ENCODE measurements around the gene SSBP2. TPM values are rescaled to one million over a fixed set of nuclear protein-coding genes. Genes with fewer than 3 reads are reported as not detected.
"Not testable (repeated sequence)": the region's sequence is repeated elsewhere in the genome, so short reads cannot be mapped to it uniquely, and the experiment has no call there.

Gene SSBP2
- polyA plus RNA-seq, 3 donors from 2014 or later = 28.4 to 90.8 (median 34.2) TPM

- H3K4me1 Mint-ChIP-seq = peaks cover 9 to 22% of the 10 kb centered on the region in 2 donors
- no peak overlapping the region for H3K27ac Mint-ChIP-seq
Observed at GRCh38 chr5:81747030-81747429, 3.9 kb downstream of the SSBP2 start.

DNA sequence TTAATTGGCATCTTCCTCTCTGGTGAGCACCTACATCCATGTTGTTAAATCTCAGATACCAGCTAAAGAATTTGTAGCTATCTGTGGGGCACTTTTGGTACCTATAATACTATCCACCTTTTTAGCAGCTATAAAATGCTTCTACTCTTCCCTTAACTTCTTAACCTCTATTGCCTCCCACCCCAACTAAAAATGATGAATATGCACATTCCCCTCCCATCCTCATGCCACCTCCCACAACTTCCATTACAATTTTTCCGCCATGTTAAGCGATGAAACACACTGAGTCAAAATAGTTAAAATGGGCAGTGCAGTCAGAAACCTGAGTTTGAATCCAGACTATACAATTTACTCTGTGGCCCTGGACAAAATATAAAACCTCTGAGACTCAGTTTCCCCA lies 10.1 kb downstream of the SSBP2 start:
- H3K9me3 Mint-ChIP-seq = peaks cover 0 to 2% (median 0%) of the 10 kb centered on the region in 6 donors
- no peak overlapping the region for H3K27ac Mint-ChIP-seq
- peaks cover 2 to 5% (median 2%) of the 10 kb centered on the region in 3 donors for H3K27me3 Mint-ChIP-seq (ENCODE audit: low read depth in 3 of 3)
- no peaks in the 10 kb centered on the region for H3K36me3 Mint-ChIP-seq
- DNase-seq = no peak
- peaks cover 0 to 4% of the 10 kb centered on the region in 2 donors for H3K4me1 Mint-ChIP-seq
- H3K4me3 Mint-ChIP-seq = no peak overlapping the region

More at GRCh38 chr5:81747030-81747429, 3.9 kb downstream of the SSBP2 start:
- Mint-ChIP-seq H3K9me3 (no peaks in the 10 kb centered on the region), H3K36me3 (no peaks in the 10 kb centered on the region), H3K27me3 (ENCODE audit: low read depth in 3 of 3) (peaks cover 7 to 18% (median 13%) of the 10 kb centered on the region in 3 donors), H3K4me3 (no peak overlapping the region)
- DNase-seq = no peak

- Mint-ChIP-seq H3K9me3 (peaks cover 0 to 2% (median 0%) of the 10 kb centered on the region in 6 donors), H3K27me3 (ENCODE audit: low read depth in 3 of 3) (peaks cover 2 to 5% (median 2%) of the 10 kb centered on the region in 3 donors), H3K4me1 (peaks cover 0 to 4% of the 10 kb centered on the region in 2 donors), H3K4me3 (no peak overlapping the region), H3K27ac (no peak overlapping the region), H3K36me3 (no peaks in the 10 kb centered on the region)
- no peak for DNase-seq
Observed at GRCh38 chr5:81739291-81739690, 11.6 kb downstream of the SSBP2 start.

DNA sequence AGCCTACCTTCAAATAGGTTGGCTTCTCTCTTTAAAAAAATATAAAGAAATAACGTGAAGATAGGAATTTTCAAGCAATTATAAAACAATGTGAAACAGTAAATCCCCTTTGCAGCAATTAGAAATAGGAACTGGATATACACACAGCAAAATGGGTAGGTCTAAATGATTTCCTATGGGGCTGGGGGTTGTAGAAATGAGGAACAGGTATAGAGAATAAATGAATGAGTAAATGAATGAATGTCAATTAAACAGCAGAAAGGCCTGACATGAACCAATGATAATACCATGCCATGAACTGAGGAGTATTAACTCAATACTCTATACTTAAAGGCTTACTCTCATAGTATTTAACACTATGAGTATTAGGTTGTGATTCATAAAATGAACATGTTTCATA lies 21.6 kb downstream of the SSBP2 start:
- Mint-ChIP-seq H3K4me3 (no peak overlapping the region), H3K4me1 (peaks cover 0 to 12% of the 10 kb centered on the region in 2 donors), H3K36me3 (no peaks in the 10 kb centered on the region), H3K9me3 (no peaks in the 10 kb centered on the region), H3K27me3 (ENCODE audit: low read depth in 3 of 3) (peaks cover 0 to 4% (median 3%) of the 10 kb centered on the region in 3 donors), H3K27ac (no peak overlapping the region)
- DNase-seq = no peak

DNA sequence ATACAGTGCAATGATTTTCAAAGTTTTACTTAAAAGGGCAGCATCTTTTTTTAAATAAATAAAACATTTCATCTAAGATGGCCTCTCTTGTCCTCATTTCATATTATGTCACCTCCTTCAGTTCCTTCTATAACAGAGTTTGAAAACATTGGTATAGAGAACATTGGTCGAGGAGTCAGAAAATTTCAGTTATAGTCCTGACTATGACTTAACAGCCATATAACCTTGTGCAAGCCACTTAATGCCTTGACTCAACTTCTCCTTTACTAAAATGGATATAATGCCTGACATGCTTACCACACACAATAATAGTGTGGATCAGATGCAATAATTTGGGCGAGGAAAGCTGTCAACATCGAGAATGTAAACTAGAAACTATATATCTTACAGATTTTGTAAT lies 22.6 kb downstream of the SSBP2 start:
- Mint-ChIP-seq H3K9me3 (no peaks in the 10 kb centered on the region), H3K4me1 (peaks cover 0 to 12% of the 10 kb centered on the region in 2 donors), H3K4me3 (no peak overlapping the region), H3K36me3 (no peaks in the 10 kb centered on the region), H3K27me3 (ENCODE audit: low read depth in 3 of 3) (peaks cover 0 to 4% (median 3%) of the 10 kb centered on the region in 3 donors), H3K27ac (no peak overlapping the region)
- DNase-seq = no peak

- Mint-ChIP-seq H3K27ac (no peak overlapping the region), H3K4me1 (peaks cover 2 to 20% of the 10 kb centered on the region in 2 donors), H3K36me3 (no peaks in the 10 kb centered on the region), H3K4me3 (no peak overlapping the region), H3K9me3 (no peaks in the 10 kb centered on the region), H3K27me3 (ENCODE audit: low read depth in 3 of 3) (peaks cover 0 to 2% (median 0%) of the 10 kb centered on the region in 3 donors)
- no peak for DNase-seq
Observed at GRCh38 chr5:81726297-81726696, 24.6 kb downstream of the SSBP2 start.

DNA sequence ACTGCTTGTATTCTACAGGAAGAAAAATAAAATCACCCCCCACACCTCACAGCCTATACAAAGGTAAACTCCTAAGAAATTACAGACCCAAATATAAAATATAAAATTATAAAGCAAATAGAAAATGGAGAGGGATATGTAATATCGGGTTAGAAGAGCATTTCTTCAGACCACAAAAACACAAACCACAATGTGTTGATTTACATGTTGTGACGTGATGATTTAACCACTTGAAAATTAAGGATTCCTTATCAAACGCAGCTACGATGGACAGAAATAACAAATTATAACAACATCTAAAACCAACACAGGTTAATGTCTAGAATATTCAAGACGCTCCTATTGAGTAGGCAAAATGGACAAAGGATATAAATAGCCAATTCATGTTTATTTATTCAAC lies 26.3 kb downstream of the SSBP2 start:
- no peak for DNase-seq
- Mint-ChIP-seq H3K4me1 (peaks cover 6 to 30% of the 10 kb centered on the region in 2 donors), H3K27me3 (ENCODE audit: low read depth in 3 of 3) (peaks cover 0 to 2% (median 0%) of the 10 kb centered on the region in 3 donors), H3K4me3 (no peak overlapping the region), H3K27ac (no peak overlapping the region), H3K9me3 (no peaks in the 10 kb centered on the region), H3K36me3 (no peaks in the 10 kb centered on the region)

DNA sequence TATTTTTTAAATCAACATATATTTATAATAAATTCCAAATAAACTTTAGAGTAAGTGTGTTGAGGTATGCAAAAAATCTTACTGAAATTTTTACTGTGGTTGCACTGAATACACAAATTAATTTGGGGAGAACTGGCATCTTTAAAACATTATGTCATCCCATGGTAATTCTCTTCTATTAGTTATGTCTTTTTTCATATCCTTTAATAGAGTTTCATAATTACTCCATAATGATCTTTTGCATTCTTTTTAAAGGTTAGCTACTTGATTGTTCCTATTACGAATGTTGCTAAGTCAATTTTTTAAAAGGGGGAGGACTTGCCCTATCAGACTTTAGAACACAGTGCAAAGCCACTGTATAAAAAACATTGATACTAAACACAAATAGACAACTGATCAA lies 26.8 kb downstream of the SSBP2 start:
- H3K4me3 Mint-ChIP-seq = no peak overlapping the region
- H3K27ac Mint-ChIP-seq = no peak overlapping the region
- no peaks in the 10 kb centered on the region for H3K9me3 Mint-ChIP-seq
- no peaks in the 10 kb centered on the region for H3K36me3 Mint-ChIP-seq
- no peak for DNase-seq
- H3K27me3 Mint-ChIP-seq (ENCODE audit: low read depth in 3 of 3) = peaks cover 0 to 2% (median 0%) of the 10 kb centered on the region in 3 donors
- H3K4me1 Mint-ChIP-seq = peaks cover 6 to 30% of the 10 kb centered on the region in 2 donors

GRCh38 chr5:81721049-81721448 lies 29.8 kb downstream of the SSBP2 start:
- Mint-ChIP-seq H3K36me3 (no peaks in the 10 kb centered on the region), H3K4me3 (peak overlapping the region in 1 of 5 donors; percentile 1), H3K27me3 (ENCODE audit: low read depth in 3 of 3) (peaks cover 0 to 2% (median 0%) of the 10 kb centered on the region in 3 donors), H3K27ac (peak overlapping the region in 1 of 6 donors; percentile 31), H3K9me3 (no peaks in the 10 kb centered on the region), H3K4me1 (peaks cover 21 to 48% of the 10 kb centered on the region in 2 donors)
- no peak for DNase-seq

DNA sequence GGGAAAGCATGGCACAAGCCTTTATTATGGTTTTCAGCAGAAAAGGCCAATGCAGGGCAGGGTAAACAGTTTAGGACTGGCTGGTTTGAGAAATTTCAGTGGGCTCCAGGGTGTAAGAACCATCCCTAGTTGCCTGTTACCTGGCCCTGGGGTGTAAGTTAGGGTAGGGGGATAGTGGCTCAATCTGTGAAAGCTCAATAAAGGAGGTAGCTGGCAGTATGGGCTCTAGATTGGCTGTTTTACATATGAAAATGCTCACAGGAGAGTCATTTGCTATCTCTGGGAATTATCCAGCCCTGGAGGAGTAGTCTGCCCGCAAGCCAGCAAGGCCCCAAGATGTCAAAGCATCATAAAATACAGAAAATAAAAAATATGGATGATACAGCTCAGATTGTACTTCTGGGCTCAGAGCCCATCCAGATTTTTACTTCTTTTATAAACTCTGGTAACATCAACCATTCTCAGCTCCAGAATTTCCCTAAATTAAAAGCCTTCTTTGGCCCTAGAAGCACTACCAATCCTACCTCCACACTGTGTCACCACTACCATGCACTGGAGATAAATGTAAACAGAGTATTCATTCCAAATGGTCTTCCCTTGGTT lies 31.1 kb downstream of the SSBP2 start:
- no peak for DNase-seq
- no peak overlapping the region for H3K27ac Mint-ChIP-seq
- H3K36me3 Mint-ChIP-seq = no peaks in the 10 kb centered on the region
- no peak overlapping the region for H3K4me3 Mint-ChIP-seq
- H3K27me3 Mint-ChIP-seq (ENCODE audit: low read depth in 3 of 3) = no peaks in the 10 kb centered on the region
- H3K9me3 Mint-ChIP-seq = no peaks in the 10 kb centered on the region
- H3K4me1 Mint-ChIP-seq = peaks cover 23 to 54% of the 10 kb centered on the region in 2 donors

DNA sequence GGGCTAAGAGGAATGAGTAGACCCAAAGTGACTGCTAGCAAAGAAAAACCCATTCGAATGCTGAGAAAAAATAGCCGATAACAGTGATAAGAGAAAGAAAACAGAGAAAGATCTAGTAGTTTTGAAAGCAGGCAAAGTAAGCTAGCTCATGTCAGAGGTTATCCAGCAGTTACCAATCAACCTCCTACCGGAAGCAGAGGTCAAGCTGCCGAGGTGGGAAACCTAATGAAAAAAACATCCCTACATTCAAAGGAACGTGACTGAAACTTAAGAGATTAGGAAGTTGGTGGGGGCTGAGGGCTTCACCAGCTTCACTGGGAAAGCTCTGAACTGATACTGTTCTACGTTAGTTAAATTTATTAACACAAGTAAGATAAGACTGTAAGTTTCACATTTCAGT lies 32.6 kb downstream of the SSBP2 start:
- peak in 2 of 3 donors; percentile 6 to 11 for DNase-seq
- Mint-ChIP-seq H3K27me3 (ENCODE audit: low read depth in 3 of 3) (no peaks in the 10 kb centered on the region), H3K4me3 (peak overlapping the region; percentile 27 to 64 (median 37)), H3K36me3 (no peaks in the 10 kb centered on the region), H3K4me1 (peaks cover 23 to 52% of the 10 kb centered on the region in 2 donors), H3K27ac (peak overlapping the region in 2 of 6 donors; percentile 4 to 22), H3K9me3 (no peaks in the 10 kb centered on the region)

DNA sequence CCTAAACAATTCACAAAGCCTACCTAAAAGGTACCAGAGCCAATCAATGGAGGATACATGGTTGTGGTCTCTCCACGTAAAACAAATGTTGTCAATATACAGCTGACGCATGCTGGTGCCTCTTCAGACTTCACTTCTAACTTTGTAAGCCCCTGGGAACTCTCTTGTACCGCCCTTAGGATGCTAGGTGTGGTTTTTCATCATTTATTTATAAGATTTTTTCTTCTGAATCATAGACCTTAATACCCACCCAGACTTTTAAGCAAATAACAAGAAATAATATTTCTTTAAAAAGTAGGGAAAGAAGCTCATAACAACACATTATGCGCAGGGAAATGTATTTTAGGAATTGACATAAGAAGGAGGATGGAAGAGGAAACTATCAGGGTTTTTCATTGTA lies 33.0 kb downstream of the SSBP2 start:
- H3K4me1 Mint-ChIP-seq = peaks cover 23 to 52% of the 10 kb centered on the region in 2 donors
- no peaks in the 10 kb centered on the region for H3K36me3 Mint-ChIP-seq
- DNase-seq = no peak
- peak overlapping the region in 4 of 5 donors; percentile 27 to 64 (median 40) for H3K4me3 Mint-ChIP-seq
- no peaks in the 10 kb centered on the region for H3K9me3 Mint-ChIP-seq
- H3K27me3 Mint-ChIP-seq (ENCODE audit: low read depth in 3 of 3) = no peaks in the 10 kb centered on the region
- H3K27ac Mint-ChIP-seq = peak overlapping the region in 1 of 6 donors; percentile 22

DNA sequence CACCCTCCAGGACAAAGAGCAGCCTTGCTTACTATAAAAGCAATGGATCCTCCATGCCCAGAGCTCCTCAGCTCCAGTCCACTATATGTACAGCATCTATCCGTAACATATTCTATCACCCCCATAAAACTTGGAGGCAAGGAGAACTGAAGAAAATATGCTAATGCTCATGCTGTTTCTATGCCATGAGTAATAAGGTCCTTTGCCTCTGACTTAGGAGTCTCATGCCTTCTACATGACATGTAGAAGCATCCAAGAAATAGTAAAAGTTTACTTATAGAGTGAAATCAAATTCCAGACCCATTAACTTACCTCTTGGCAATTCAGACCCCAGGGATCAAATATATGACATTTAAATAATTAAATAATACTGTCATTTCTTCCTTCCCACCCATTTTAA lies 33.7 kb downstream of the SSBP2 start:
- Mint-ChIP-seq H3K9me3 (no peaks in the 10 kb centered on the region), H3K36me3 (no peaks in the 10 kb centered on the region), H3K4me1 (peaks cover 23 to 52% of the 10 kb centered on the region in 2 donors), H3K27me3 (ENCODE audit: low read depth in 3 of 3) (no peaks in the 10 kb centered on the region), H3K4me3 (no peak overlapping the region), H3K27ac (no peak overlapping the region)
- no peak for DNase-seq

DNA sequence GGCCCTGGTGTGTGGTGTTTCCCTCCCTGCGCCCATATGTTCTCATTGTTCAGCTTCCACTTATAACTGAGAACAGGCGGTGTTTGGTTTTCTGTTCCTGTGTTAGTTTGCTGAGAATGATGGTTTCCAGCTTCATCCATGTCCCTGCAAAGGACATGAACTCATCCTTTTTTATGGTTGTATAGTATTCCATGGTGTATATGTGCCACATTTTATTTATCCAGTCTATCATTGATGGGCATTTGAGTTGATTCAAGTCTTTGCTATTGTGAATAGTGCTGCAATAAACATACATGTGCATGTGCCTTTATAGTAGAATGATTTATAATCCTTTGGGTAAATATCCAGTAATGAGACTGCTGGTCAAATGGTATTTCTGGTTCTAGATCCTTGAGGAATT lies 36.8 kb downstream of the SSBP2 start:
- H3K27me3 Mint-ChIP-seq (ENCODE audit: low read depth in 3 of 3); H3K36me3 Mint-ChIP-seq; DNase-seq; H3K4me3 Mint-ChIP-seq; H3K27ac Mint-ChIP-seq; H3K9me3 Mint-ChIP-seq: not testable (repeated sequence)
- peaks cover 17 to 35% of the 10 kb centered on the region in 2 donors for H3K4me1 Mint-ChIP-seq

DNA sequence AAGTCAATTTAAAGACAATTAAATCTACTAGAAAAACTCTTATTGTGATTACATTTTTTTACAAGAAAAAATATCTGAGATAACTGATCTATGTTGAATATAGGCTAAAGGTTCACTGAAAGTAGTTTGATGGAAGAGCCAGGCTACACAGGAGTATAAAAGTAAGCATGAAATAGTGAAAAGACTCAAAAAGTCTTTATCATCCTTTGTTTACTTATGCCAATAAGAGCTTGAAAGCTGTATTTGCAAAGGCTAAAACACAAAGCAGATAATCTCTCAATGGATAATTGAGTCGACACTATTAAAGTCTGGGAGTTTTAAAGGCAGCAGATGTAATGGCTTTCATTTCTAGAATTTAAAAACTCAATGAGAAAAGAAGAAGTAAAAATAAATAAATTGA lies 42.0 kb downstream of the SSBP2 start:
- no peaks in the 10 kb centered on the region for H3K9me3 Mint-ChIP-seq
- H3K4me3 Mint-ChIP-seq = no peak overlapping the region
- no peak for DNase-seq
- H3K27me3 Mint-ChIP-seq (ENCODE audit: low read depth in 3 of 3) = no peaks in the 10 kb centered on the region
- no peak overlapping the region for H3K27ac Mint-ChIP-seq
- H3K4me1 Mint-ChIP-seq = no peaks in the 10 kb centered on the region
- no peaks in the 10 kb centered on the region for H3K36me3 Mint-ChIP-seq

Data from immature natural killer cell (primary cell).